CD4-positive, alpha-beta T cell treated with Interleukin-2 at 100 ng/mL for 4 hours (primary cell): ENCODE measurements around the gene MS4A6E.
A peak's percentile ranks its signal among the peaks of the same experiment; 100 is the strongest.
"Not testable (repeated sequence)": the region's sequence is repeated elsewhere in the genome, so short reads cannot be mapped to it uniquely, and the experiment has no call there.

Source experiments
- DNase-seq: peaks from one replicate; pipeline ENCODE4 v3.0.0-alpha.2; 2020; ENCODE audit warnings: low spot score

MS4A6E gene

GRCh38 chr11:60326955-60327354 is at the start of gene MS4A6E:
MS4A6E (plus strand) TSS chr11:60327255; CDS start chr11:60334896, 7,641 bp downstream.
- no peak for DNase-seq

- no peak for DNase-seq
Measured at GRCh38 chr11:60280412-60280811, 46.6 kb upstream of the MS4A6E start, which contains the start of gene MS4A4A. MS4A4A (plus strand) TSS chr11:60280666; CDS start chr11:60280676, 10 bp downstream.

GRCh38 chr11:60281485-60281884 is 45.6 kb upstream of the MS4A6E start:
- DNase-seq: no peak

- no peak for DNase-seq
Measured at GRCh38 chr11:60282286-60282685, 44.8 kb upstream of the MS4A6E start.

GRCh38 chr11:60285411-60286126 is 41.5 kb upstream of the MS4A6E start:
- DNase-seq: not testable (repeated sequence)

GRCh38 chr11:60288531-60288930 is 38.5 kb upstream of the MS4A6E start:
- no peak for DNase-seq

GRCh38 chr11:60292145-60292544 is 34.9 kb upstream of the MS4A6E start:
- DNase-seq: no peak

- no peak for DNase-seq
Measured at GRCh38 chr11:60301178-60301577, 25.9 kb upstream of the MS4A6E start.

GRCh38 chr11:60301884-60302283 is 25.2 kb upstream of the MS4A6E start:
- not testable (repeated sequence) for DNase-seq

GRCh38 chr11:60303661-60304060 is 23.4 kb upstream of the MS4A6E start:
- DNase-seq: no peak

- no peak for DNase-seq
Measured at GRCh38 chr11:60305906-60306619, 21.0 kb upstream of the MS4A6E start.

- no peak for DNase-seq
Measured at GRCh38 chr11:60307507-60308195, 19.4 kb upstream of the MS4A6E start.

GRCh38 chr11:60310407-60310998 is 16.6 kb upstream of the MS4A6E start:
- DNase-seq: no peak

GRCh38 chr11:60314635-60315321 is 12.3 kb upstream of the MS4A6E start:
- no peak for DNase-seq

GRCh38 chr11:60315871-60316270 is 11.2 kb upstream of the MS4A6E start:
- DNase-seq: no peak

GRCh38 chr11:60316317-60316716 is 10.7 kb upstream of the MS4A6E start:
- no peak for DNase-seq

- no peak for DNase-seq
Measured at GRCh38 chr11:60318726-60319125, 8.3 kb upstream of the MS4A6E start.

- no peak for DNase-seq
Measured at GRCh38 chr11:60321051-60321450, 6.0 kb upstream of the MS4A6E start.

GRCh38 chr11:60328460-60328859 is 1.4 kb downstream of the MS4A6E start:
- no peak for DNase-seq

GRCh38 chr11:60332846-60333245 is 5.8 kb downstream of the MS4A6E start:
- DNase-seq: no peak

GRCh38 chr11:60334005-60334620 is 7.1 kb downstream of the MS4A6E start:
- peak; percentile 66 for DNase-seq
